ENCODE results near the gene CNPY4.

GRCh38 chr7:100118388-100119071, 904 bp upstream of the CNPY4 start:
- TF ChIP-seq, protein P1, sequence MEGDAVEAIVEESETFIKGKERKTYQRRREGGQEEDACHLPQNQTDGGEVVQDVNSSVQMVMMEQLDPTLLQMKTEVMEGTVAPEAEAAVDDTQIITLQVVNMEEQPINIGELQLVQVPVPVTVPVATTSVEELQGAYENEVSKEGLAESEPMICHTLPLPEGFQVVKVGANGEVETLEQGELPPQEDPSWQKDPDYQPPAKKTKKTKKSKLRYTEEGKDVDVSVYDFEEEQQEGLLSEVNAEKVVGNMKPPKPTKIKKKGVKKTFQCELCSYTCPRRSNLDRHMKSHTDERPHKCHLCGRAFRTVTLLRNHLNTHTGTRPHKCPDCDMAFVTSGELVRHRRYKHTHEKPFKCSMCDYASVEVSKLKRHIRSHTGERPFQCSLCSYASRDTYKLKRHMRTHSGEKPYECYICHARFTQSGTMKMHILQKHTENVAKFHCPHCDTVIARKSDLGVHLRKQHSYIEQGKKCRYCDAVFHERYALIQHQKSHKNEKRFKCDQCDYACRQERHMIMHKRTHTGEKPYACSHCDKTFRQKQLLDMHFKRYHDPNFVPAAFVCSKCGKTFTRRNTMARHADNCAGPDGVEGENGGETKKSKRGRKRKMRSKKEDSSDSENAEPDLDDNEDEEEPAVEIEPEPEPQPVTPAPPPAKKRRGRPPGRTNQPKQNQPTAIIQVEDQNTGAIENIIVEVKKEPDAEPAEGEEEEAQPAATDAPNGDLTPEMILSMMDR (IDR thresholded peaks at IDR 0.05) = no peak
- TF ChIP-seq POLR2A (IDR thresholded peaks at IDR 0.05) = no peak
